ENCODE data around the gene ERMN. TPM values are rescaled to one million over a fixed set of nuclear protein-coding genes. Genes with fewer than 3 reads are reported as not detected.
"Not testable (repeated sequence)": the region's sequence is repeated elsewhere in the genome, so short reads cannot be mapped to it uniquely, and the experiment has no call there.

The ERMN gene
- total RNA-seq, 1 donor from 2014 or later: not detected

DNA sequence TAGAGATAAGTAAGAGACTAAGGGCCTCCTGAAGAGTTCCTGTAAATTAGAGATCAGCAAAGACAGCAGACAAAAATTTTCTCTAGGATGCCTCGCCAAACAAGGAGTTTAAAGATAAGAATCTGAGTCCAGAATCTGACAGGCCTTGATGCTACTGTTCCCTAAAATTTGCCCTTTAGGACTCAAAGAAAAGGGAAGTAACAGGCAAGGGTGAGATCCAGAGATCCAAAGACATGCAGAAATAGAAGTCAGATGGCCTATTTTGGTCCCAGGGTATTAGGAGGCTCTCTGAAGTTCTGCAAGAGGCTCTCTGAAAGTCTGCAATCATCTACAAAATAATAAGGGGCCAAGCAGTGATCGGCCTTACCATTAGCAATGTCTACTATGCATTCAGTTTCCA lies 35.1 kb downstream of the ERMN start:
- TF ChIP-seq, protein P1, sequence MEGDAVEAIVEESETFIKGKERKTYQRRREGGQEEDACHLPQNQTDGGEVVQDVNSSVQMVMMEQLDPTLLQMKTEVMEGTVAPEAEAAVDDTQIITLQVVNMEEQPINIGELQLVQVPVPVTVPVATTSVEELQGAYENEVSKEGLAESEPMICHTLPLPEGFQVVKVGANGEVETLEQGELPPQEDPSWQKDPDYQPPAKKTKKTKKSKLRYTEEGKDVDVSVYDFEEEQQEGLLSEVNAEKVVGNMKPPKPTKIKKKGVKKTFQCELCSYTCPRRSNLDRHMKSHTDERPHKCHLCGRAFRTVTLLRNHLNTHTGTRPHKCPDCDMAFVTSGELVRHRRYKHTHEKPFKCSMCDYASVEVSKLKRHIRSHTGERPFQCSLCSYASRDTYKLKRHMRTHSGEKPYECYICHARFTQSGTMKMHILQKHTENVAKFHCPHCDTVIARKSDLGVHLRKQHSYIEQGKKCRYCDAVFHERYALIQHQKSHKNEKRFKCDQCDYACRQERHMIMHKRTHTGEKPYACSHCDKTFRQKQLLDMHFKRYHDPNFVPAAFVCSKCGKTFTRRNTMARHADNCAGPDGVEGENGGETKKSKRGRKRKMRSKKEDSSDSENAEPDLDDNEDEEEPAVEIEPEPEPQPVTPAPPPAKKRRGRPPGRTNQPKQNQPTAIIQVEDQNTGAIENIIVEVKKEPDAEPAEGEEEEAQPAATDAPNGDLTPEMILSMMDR (IDR thresholded peaks at IDR 0.05): no peak
- no peaks in the 10 kb centered on the region for H3K27me3 Mint-ChIP-seq (ENCODE audit: unreplicated experiment)
- no peaks in the 10 kb centered on the region for H3K36me3 Mint-ChIP-seq (ENCODE audit: unreplicated experiment)
- H3K27ac Mint-ChIP-seq (ENCODE audit: unreplicated experiment): no peak overlapping the region
- peaks cover 8% of the 10 kb centered on the region for H3K4me1 Mint-ChIP-seq (ENCODE audit: unreplicated experiment)
- H3K4me3 Mint-ChIP-seq (ENCODE audit: unreplicated experiment): no peak overlapping the region
- H3K9me3 Mint-ChIP-seq (ENCODE audit: unreplicated experiment): no peaks in the 10 kb centered on the region
- no peak for DNase-seq (ENCODE audit: extremely low spot score, unreplicated experiment)

- Mint-ChIP-seq H3K27ac (ENCODE audit: unreplicated experiment) (no peak overlapping the region), H3K9me3 (ENCODE audit: unreplicated experiment) (no peaks in the 10 kb centered on the region), H3K4me3 (ENCODE audit: unreplicated experiment) (no peak overlapping the region), H3K27me3 (ENCODE audit: unreplicated experiment) (no peaks in the 10 kb centered on the region), H3K36me3 (ENCODE audit: unreplicated experiment) (no peaks in the 10 kb centered on the region), H3K4me1 (ENCODE audit: unreplicated experiment) (peaks cover 8% of the 10 kb centered on the region)
- TF ChIP-seq, protein P1 (IDR thresholded peaks at IDR 0.05): no peak
- DNase-seq (ENCODE audit: extremely low spot score, unreplicated experiment): no peak
Measured at GRCh38 chr2:157287160-157287559, 38.5 kb downstream of the ERMN start.

GRCh38 chr2:157283468-157283867 lies 42.2 kb downstream of the ERMN start:
- Mint-ChIP-seq H3K36me3 (ENCODE audit: unreplicated experiment) (peaks cover 4% of the 10 kb centered on the region), H3K4me3 (ENCODE audit: unreplicated experiment) (no peak overlapping the region), H3K9me3 (ENCODE audit: unreplicated experiment) (peaks cover 5% of the 10 kb centered on the region), H3K27ac (ENCODE audit: unreplicated experiment) (no peak overlapping the region), H3K4me1 (ENCODE audit: unreplicated experiment) (no peaks in the 10 kb centered on the region), H3K27me3 (ENCODE audit: unreplicated experiment) (no peaks in the 10 kb centered on the region)
- TF ChIP-seq, protein P1 (IDR thresholded peaks at IDR 0.05): no peak
- no peak for DNase-seq (ENCODE audit: extremely low spot score, unreplicated experiment)

- Mint-ChIP-seq H3K27ac (ENCODE audit: unreplicated experiment) (no peak overlapping the region), H3K4me3 (ENCODE audit: unreplicated experiment) (no peak overlapping the region), H3K36me3 (ENCODE audit: unreplicated experiment) (peaks cover 4% of the 10 kb centered on the region), H3K4me1 (ENCODE audit: unreplicated experiment) (no peaks in the 10 kb centered on the region), H3K9me3 (ENCODE audit: unreplicated experiment) (peaks cover 10% of the 10 kb centered on the region), H3K27me3 (ENCODE audit: unreplicated experiment) (peaks cover 5% of the 10 kb centered on the region)
- no peak for DNase-seq (ENCODE audit: extremely low spot score, unreplicated experiment)
- TF ChIP-seq, protein P1 (IDR thresholded peaks at IDR 0.05): no peak
Measured at GRCh38 chr2:157281316-157281715, 44.3 kb downstream of the ERMN start.

- not testable (repeated sequence) for H3K27ac Mint-ChIP-seq (ENCODE audit: unreplicated experiment); DNase-seq (ENCODE audit: extremely low spot score, unreplicated experiment); H3K36me3 Mint-ChIP-seq (ENCODE audit: unreplicated experiment); H3K27me3 Mint-ChIP-seq (ENCODE audit: unreplicated experiment); H3K4me3 Mint-ChIP-seq (ENCODE audit: unreplicated experiment); H3K4me1 Mint-ChIP-seq (ENCODE audit: unreplicated experiment)
- H3K9me3 Mint-ChIP-seq (ENCODE audit: unreplicated experiment): peaks cover 16% of the 10 kb centered on the region
Measured at GRCh38 chr2:157279311-157279710, 46.3 kb downstream of the ERMN start.

Data from osteocyte (in vitro differentiated cells).